IPS DF 6.9 (cell line): ENCODE measurements around the gene CFAP97D2.

Experiments
- DNase-seq: peaks from one replicate; pipeline ENCODE4 v3.0.0-alpha.2; 2013; ENCODE audit warnings: low read depth, low spot score
- H3K27ac ChIP-seq: one replicate; pipeline ENCODE4 v1.5.1; 2013; ENCODE audit warnings: low read length, control low read depth
- H3K27me3 ChIP-seq: 2 replicates; pipeline ENCODE4 v1.6.1; 2013; ENCODE audit warnings: mild to moderate bottlenecking, low read length; ENCODE audit not compliant: control insufficient read depth, insufficient read depth
- H3K36me3 ChIP-seq: 2 replicates; pipeline ENCODE4 v1.6.1; 2013; ENCODE audit warnings: low read length; ENCODE audit not compliant: control insufficient read depth, insufficient read depth
- H3K4me1 ChIP-seq: 2 replicates; pipeline ENCODE4 v1.6.1; 2013; ENCODE audit warnings: low read length; ENCODE audit not compliant: control insufficient read depth, insufficient read depth
- H3K4me3 ChIP-seq: 2 replicates; pipeline ENCODE4 v1.5.1; 2013; ENCODE audit warnings: mild to moderate bottlenecking, low read length
- H3K9me3 ChIP-seq: 2 replicates; pipeline ENCODE4 v1.6.1; 2013; ENCODE audit warnings: low read length, inconsistent platforms; ENCODE audit not compliant: control insufficient read depth, insufficient read depth
- WGBS: extraction: QIAGEN DNeasy Blood & Tissue Kit; methylation state at CpG from one replicate; pipeline ENCODE4 v1.1.7; 2013; ENCODE audit warnings: mixed read lengths, missing lambda C conversion rate; ENCODE audit not compliant: insufficient read length, insufficient coverage; 5-methylcytosine and 5-hydroxymethylcytosine counted together

The CFAP97D2 gene

GRCh38 chr13:114202581-114202980, 23.5 kb downstream of the CFAP97D2 start:
- WGBS, result no CpG with 5 or more reads among the region's 6 CpGs
- no peak overlapping the region for H3K27ac ChIP-seq
- H3K4me3 ChIP-seq, result no peak overlapping the region
- H3K9me3 ChIP-seq, result no peaks in the 10 kb centered on the region; the same call in 1 of the 2 replicates
- no peak for DNase-seq
- peaks cover 2% of the 10 kb centered on the region; the same call in 1 of the 2 replicates for H3K4me1 ChIP-seq
- peaks cover 8% of the 10 kb centered on the region; the same call in 1 of the 2 replicates for H3K27me3 ChIP-seq
- H3K36me3 ChIP-seq, result no peaks in the 10 kb centered on the region

DNA sequence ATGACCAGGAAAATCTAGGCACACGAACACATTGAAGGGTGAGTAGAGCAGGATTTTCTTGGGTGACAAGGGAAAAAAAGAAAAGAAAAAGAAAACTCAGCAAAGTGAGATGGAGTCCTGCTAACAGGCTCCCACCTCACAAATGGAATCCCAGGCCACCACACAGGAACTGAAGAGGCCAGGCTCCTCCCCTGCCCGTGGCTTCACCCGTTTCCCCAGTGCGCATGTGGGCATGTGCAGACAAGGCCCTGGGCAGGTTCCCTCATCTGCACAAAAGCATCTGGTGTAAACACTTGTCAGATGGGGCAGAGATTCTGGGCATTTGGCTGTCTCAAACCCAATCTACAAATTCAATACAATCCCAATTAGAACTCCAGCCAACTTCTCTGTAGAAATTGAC, 24.5 kb downstream of the CFAP97D2 start:
- Histone ChIP-seq H3K27ac (no peak overlapping the region), H3K4me1 (peaks cover 2% of the 10 kb centered on the region; the same call in 1 of the 2 replicates), H3K27me3 (peaks cover 6% of the 10 kb centered on the region; the same call in 1 of the 2 replicates), H3K4me3 (no peak overlapping the region), H3K9me3 (no peaks in the 10 kb centered on the region; the same call in 1 of the 2 replicates), H3K36me3 (no peaks in the 10 kb centered on the region)
- WGBS, result no CpG with 5 or more reads among the region's 4 CpGs
- DNase-seq, result no peak

DNA sequence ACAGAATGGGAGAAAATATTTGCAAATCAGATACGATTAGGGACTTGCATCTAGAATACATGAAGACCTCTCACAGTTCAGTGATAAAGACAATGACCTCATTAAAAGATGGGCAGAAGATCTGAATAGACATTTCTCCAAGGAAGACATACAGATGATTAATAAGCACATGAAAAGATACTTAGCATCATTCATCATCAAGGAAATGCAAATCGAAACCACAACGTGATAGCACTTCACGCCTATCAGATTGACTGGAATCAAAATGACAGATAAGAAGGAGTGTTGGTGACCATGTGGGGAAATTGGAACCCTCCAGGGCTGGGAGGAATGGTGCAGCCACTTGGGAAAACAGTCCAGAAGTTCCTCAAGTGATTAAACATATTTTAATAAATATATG, 25.8 kb downstream of the CFAP97D2 start:
- Histone ChIP-seq H3K9me3 (no peaks in the 10 kb centered on the region; the same call in 1 of the 2 replicates), H3K27ac (no peak overlapping the region), H3K36me3 (no peaks in the 10 kb centered on the region), H3K4me1 (peaks cover 2% of the 10 kb centered on the region; the same call in 1 of the 2 replicates), H3K4me3 (no peak overlapping the region), H3K27me3 (peaks cover 6% of the 10 kb centered on the region; the same call in 1 of the 2 replicates)
- DNase-seq, result no peak
- WGBS, result no CpG with 5 or more reads among the region's 4 CpGs

DNA sequence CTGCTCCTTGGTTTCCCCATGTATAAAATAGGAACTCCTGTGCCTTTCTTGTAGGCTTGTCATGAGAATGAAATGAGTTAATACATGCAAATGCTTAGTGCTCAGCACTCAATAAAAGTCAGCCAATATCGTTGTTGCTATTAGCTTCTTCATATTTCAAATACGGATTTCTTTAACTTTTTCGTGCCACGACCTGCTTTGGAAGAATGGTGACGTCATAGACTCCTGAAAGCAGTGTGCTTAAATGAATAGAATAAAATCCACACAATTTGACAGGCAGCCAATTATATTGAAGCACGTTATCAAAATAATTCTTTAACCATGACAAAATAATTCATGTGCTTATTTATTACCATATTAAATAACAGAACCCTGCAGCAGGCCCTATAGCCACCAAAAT, 29.1 kb downstream of the CFAP97D2 start:
- H3K27ac ChIP-seq, result no peak overlapping the region

DNA sequence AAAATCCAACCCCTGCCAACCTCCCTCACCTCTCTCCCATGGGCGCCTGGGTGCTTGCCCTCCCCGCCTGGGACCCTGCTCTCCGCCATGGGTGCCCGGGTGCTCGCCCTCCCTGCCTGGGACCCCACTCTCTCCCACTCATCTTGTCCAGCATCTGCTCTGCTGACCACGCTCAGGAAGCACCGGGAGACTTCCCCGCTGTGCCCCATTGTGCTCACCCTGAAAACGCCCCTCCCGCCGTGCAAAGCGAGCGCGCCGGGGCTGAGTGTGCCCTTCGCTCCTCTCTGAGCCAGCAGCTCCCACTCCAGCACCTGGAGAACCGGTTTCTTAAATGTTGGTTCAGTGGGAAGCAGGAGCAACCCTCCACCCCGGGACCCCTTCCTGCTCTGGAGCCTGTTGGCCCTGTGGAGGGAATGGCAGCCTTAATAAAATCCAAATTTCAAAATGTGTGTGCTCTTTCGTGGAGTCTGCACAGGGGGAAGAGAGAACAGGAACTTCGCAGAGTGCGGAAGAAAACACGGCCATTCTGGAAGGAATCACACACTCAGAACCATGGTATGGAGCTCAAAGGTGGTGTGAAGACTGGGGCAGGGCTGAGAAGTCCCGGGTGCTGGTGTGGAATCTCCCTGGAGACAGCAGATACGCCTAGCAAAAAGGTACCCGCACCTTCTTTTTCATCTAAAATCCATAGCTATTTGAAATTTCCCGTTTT, 32.5 kb downstream of the CFAP97D2 start:
- WGBS, result no CpG with 5 or more reads among the region's 26 CpGs
- Histone ChIP-seq H3K4me3 (no peak overlapping the region), H3K36me3 (no peaks in the 10 kb centered on the region), H3K4me1 (peaks cover 2% of the 10 kb centered on the region; the same call in 1 of the 2 replicates), H3K9me3 (no peaks in the 10 kb centered on the region; the same call in 1 of the 2 replicates), H3K27me3 (no peaks in the 10 kb centered on the region), H3K27ac (no peak overlapping the region)
- no peak for DNase-seq

More for the DNA sequence above, 29.1 kb downstream of the CFAP97D2 start:
- Histone ChIP-seq H3K9me3 (no peaks in the 10 kb centered on the region; the same call in 1 of the 2 replicates), H3K27me3 (no peaks in the 10 kb centered on the region), H3K4me1 (peaks cover 2% of the 10 kb centered on the region; the same call in 1 of the 2 replicates), H3K4me3 (no peak overlapping the region), H3K36me3 (no peaks in the 10 kb centered on the region)
- WGBS, result no CpG with 5 or more reads among the region's 6 CpGs
- no peak for DNase-seq

- H3K36me3 ChIP-seq, result no peaks in the 10 kb centered on the region
- H3K4me1 ChIP-seq, result peaks cover 2% of the 10 kb centered on the region; the same call in 1 of the 2 replicates
- H3K27ac ChIP-seq, result no peak overlapping the region
- no peak overlapping the region for H3K4me3 ChIP-seq
- H3K27me3 ChIP-seq, result no peaks in the 10 kb centered on the region
- no CpG with 5 or more reads among the region's 6 CpGs for WGBS
- H3K9me3 ChIP-seq, result no peaks in the 10 kb centered on the region; the same call in 1 of the 2 replicates
- DNase-seq, result no peak
Observed at GRCh38 chr13:114212158-114212495, 33.1 kb downstream of the CFAP97D2 start.

DNA sequence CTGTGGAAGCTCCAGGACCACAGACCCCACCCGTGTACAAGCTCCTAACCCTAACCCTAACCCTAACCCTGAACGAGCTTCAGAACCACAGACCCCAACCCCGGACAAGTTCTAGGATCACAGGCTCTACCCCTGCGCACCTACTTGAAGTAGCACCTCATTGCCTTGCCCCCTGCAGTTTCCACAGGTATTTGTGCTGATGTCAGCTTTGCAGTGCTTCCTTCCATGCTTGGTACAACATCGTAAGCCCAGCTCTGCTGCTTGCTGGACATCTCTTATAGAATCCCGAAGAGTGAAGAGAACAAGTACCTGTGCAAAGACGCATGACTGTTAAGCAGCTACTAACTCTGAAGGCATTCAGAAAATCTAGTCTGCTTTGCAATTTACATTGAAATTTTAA, 34.9 kb downstream of the CFAP97D2 start:
- no peak overlapping the region for H3K4me3 ChIP-seq
- no peaks in the 10 kb centered on the region for H3K9me3 ChIP-seq
- peaks cover 2% of the 10 kb centered on the region; the same call in 1 of the 2 replicates for H3K4me1 ChIP-seq
- DNase-seq, result no peak
- no peak overlapping the region for H3K27ac ChIP-seq
- no peaks in the 10 kb centered on the region for H3K36me3 ChIP-seq
- WGBS, result no CpG with 5 or more reads among the region's 7 CpGs
- no peaks in the 10 kb centered on the region for H3K27me3 ChIP-seq

- H3K36me3 ChIP-seq, result no peaks in the 10 kb centered on the region
- H3K27me3 ChIP-seq, result no peaks in the 10 kb centered on the region
- H3K9me3 ChIP-seq, result no peaks in the 10 kb centered on the region
- H3K4me3 ChIP-seq, result no peak overlapping the region
- H3K27ac ChIP-seq, result no peak overlapping the region
- WGBS, result no CpG with 5 or more reads among the region's 3 CpGs
- DNase-seq, result no peak
- H3K4me1 ChIP-seq, result no peaks in the 10 kb centered on the region
Observed at GRCh38 chr13:114219392-114219791, 40.3 kb downstream of the CFAP97D2 start.

DNA sequence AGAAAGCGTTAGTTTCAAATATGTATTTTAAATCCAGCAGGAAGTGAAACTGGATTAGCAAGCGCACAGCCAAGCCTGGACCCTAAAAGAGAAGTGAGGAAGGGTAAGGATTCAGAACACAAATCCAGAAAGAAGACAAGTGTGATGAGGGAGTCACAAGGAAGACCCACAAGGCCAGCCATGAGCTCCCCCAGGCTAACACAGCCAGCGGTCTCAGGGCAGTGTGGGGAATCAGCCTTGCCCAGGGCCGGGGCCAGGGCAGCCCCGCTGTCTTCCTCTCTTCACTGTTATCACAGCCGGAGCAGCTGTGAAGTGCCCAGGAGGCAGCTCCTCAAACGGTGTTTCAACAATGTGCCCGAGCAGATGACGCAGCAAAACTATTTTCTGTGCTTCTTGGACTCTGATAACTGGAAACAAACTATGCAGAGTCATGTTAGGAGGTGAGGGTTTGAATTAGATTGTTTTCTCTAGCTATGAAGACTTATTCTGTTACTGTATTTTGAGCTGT, 43.5 kb downstream of the CFAP97D2 start:
- H3K27me3 ChIP-seq, result no peaks in the 10 kb centered on the region
- H3K4me3 ChIP-seq, result no peak overlapping the region
- DNase-seq, result no peak
- H3K36me3 ChIP-seq, result no peaks in the 10 kb centered on the region
- no CpG with 5 or more reads among the region's 9 CpGs for WGBS
- H3K27ac ChIP-seq, result no peak overlapping the region
- peaks cover 4% of the 10 kb centered on the region for H3K4me1 ChIP-seq
- H3K9me3 ChIP-seq, result no peaks in the 10 kb centered on the region

DNA sequence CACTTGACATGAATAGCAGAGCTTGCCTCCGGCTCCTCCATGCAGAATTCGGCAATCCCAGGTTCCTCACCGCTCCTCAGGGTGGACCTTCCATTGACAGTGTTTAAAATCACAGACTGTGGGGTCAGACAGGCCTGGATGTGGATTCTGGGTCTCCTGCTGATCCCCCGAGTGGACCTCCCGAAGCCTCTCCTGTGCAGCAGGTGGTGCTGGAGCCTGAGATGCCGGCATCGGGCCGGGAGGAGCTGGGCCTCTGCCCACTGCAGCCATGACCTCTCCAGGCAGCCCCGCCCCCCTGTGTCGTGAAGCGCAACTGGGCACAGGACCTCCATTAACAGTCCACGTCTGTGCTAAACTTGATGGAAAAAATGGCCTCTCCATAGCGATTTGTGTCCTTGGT, 45.1 kb downstream of the CFAP97D2 start:
- Histone ChIP-seq H3K4me1 (peaks cover 8% of the 10 kb centered on the region), H3K27me3 (no peaks in the 10 kb centered on the region), H3K4me3 (no peak overlapping the region), H3K27ac (no peak overlapping the region), H3K9me3 (no peaks in the 10 kb centered on the region), H3K36me3 (no peaks in the 10 kb centered on the region)
- no CpG with 5 or more reads among the region's 13 CpGs for WGBS
- no peak for DNase-seq
